Measurements from ENCODE around the gene OR52J3.
"Not testable (repeated sequence)": the region's sequence is repeated elsewhere in the genome, so short reads cannot be mapped to it uniquely, and the experiment has no call there.

OR52J3 gene

DNA sequence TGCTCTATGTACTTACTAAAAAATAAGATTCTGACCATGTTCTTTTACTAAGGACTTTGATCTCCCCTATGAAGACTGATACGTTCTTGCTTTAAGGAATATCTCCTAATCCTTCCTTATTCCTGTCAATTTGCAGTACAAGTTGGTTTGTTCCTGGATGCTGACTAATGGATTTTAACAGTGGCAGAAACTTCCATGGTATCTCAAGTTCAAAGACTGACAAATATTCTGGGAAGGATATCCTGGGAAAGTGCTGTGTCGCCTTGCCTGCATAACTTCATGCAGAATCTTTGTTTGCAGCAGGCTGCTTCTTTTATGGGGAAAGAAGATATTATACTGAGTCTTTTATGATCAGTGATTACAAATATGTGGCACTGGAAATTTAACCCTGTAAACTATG is 8.4 kb upstream of the OR52J3 start:
- no peak for DNase-seq (ENCODE audit: low read depth)
- TF ChIP-seq CTCF (IDR thresholded peaks at IDR 0.05; ENCODE audit: insufficient read depth, low read depth, low read length, missing control alignments) = no peak

DNA sequence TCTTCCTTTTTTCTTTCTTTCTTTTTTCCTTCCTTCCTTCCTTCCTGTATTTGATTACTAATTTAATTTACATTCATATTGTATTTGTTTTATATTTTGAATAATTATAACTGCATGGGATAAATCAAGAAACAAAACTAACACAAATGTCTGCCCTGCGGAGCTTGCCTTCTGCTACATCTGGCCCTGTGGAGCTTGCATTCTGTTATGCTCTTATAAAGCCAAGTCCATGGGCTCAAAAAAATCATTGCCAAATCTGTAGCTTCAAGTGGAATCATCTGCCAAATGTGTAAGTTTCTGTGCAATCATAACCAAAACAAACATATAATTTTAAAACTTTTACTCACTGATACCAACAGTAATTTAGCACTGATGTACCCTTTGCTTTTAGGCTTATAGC is 8.0 kb upstream of the OR52J3 start:
- DNase-seq (ENCODE audit: low read depth) = no peak
- no peak overlapping the region for H3K4me3 ChIP-seq (ENCODE audit: low read length)
- TF ChIP-seq CTCF (IDR thresholded peaks at IDR 0.05; ENCODE audit: insufficient read depth, low read depth, low read length, missing control alignments) = no peak

More for the DNA sequence above, 8.4 kb upstream of the OR52J3 start:
- no peak overlapping the region for H3K4me3 ChIP-seq (ENCODE audit: low read length)

- TF ChIP-seq CTCF (IDR thresholded peaks at IDR 0.05; ENCODE audit: insufficient read depth, low read depth, low read length, missing control alignments) = no peak
- DNase-seq (ENCODE audit: low read depth) = no peak
- H3K4me3 ChIP-seq (ENCODE audit: low read length) = no peak overlapping the region
Observed at GRCh38 chr11:5040876-5041275, 5.5 kb upstream of the OR52J3 start.

DNA sequence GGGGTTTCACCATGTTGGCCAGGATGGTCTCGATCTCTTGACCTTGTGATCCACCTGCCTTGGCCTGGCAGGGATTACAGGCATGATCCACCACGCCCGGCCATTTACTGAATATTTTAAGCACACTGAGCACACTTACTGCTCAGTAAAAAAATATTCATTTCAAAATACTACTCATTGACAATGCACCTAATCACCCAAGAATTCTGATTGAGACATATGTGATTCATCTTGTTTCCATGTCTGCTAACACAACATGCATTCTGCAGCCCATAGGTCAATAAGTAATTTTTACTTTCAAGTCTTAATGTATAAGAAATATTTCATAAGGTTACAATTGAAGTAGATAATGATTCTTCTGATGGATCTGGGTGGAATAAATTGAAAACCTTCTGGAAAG is 4.2 kb upstream of the OR52J3 start:
- H3K4me3 ChIP-seq (ENCODE audit: low read length) = no peak overlapping the region
- DNase-seq (ENCODE audit: low read depth) = peak; percentile 51
- no peak for TF ChIP-seq CTCF (IDR thresholded peaks at IDR 0.05; ENCODE audit: insufficient read depth, low read depth, low read length, missing control alignments)

GRCh38 chr11:5043380-5043779 is 2.9 kb upstream of the OR52J3 start:
- DNase-seq (ENCODE audit: low read depth) = peak; percentile 65
- no peak for TF ChIP-seq CTCF (IDR thresholded peaks at IDR 0.05; ENCODE audit: insufficient read depth, low read depth, low read length, missing control alignments)
- no peak overlapping the region for H3K4me3 ChIP-seq (ENCODE audit: low read length)

- no peak for TF ChIP-seq CTCF (IDR thresholded peaks at IDR 0.05; ENCODE audit: insufficient read depth, low read depth, low read length, missing control alignments)
- H3K4me3 ChIP-seq (ENCODE audit: low read length) = no peak overlapping the region
- no peak for DNase-seq (ENCODE audit: low read depth)
Observed at GRCh38 chr11:5046754-5047330, 516 bp downstream of the OR52J3 start.

GRCh38 chr11:5058679-5059078 is 12.4 kb downstream of the OR52J3 start:
- H3K4me3 ChIP-seq (ENCODE audit: low read length); DNase-seq (ENCODE audit: low read depth): not testable (repeated sequence)
